ENCODE results near the gene PHLDB2.

GRCh38 chr3:111820651-111821050, 38.4 kb upstream of the PHLDB2 start:
- TF ChIP-seq, protein P1, sequence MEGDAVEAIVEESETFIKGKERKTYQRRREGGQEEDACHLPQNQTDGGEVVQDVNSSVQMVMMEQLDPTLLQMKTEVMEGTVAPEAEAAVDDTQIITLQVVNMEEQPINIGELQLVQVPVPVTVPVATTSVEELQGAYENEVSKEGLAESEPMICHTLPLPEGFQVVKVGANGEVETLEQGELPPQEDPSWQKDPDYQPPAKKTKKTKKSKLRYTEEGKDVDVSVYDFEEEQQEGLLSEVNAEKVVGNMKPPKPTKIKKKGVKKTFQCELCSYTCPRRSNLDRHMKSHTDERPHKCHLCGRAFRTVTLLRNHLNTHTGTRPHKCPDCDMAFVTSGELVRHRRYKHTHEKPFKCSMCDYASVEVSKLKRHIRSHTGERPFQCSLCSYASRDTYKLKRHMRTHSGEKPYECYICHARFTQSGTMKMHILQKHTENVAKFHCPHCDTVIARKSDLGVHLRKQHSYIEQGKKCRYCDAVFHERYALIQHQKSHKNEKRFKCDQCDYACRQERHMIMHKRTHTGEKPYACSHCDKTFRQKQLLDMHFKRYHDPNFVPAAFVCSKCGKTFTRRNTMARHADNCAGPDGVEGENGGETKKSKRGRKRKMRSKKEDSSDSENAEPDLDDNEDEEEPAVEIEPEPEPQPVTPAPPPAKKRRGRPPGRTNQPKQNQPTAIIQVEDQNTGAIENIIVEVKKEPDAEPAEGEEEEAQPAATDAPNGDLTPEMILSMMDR (IDR thresholded peaks at IDR 0.05): no peak
- no peak for TF ChIP-seq POLR2A (IDR thresholded peaks at IDR 0.05)

Data from body of pancreas (tissue), 4 donors.